ENCODE data around the gene MAP1A.

DNA sequence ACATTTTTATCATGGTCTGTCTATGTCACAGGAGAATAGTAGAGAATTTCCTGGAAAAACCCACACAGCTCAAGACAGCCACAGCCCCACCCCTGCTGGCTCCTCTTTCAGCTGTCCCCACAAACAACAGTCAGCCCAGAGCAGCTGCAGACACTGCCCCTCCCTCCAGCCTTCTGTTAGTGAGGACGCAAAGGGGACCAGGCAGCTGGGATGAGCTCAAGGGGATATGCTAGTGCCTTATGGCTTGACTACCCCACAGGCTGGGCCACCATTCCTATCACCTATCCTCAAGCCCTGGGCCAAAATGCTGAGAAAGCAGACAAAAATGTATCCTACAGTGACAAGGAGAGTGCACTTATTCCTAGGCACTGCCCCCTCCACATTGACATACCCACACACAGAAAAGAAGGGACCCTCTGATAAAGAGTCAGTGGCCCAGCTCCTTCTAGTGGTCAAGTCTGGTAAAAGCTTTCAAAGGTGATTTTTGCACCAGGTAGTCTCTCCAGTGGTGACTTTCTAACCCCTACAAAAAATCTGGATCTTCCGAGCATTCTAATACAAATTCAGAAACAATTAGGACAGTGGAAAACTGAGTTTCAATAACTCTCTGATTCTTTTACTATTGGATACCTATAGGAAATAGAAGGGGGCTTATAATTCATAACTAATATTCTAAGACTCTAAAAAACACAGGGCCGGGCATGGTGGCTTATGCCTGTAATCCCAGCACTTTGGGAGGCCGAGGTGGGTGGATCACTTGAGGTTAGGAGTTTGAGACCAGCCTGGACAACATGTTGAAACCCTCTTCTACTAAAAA, 3.0 kb upstream of the MAP1A start:
- TF ChIP-seq, protein P1, sequence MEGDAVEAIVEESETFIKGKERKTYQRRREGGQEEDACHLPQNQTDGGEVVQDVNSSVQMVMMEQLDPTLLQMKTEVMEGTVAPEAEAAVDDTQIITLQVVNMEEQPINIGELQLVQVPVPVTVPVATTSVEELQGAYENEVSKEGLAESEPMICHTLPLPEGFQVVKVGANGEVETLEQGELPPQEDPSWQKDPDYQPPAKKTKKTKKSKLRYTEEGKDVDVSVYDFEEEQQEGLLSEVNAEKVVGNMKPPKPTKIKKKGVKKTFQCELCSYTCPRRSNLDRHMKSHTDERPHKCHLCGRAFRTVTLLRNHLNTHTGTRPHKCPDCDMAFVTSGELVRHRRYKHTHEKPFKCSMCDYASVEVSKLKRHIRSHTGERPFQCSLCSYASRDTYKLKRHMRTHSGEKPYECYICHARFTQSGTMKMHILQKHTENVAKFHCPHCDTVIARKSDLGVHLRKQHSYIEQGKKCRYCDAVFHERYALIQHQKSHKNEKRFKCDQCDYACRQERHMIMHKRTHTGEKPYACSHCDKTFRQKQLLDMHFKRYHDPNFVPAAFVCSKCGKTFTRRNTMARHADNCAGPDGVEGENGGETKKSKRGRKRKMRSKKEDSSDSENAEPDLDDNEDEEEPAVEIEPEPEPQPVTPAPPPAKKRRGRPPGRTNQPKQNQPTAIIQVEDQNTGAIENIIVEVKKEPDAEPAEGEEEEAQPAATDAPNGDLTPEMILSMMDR (IDR thresholded peaks at IDR 0.05): peak; percentile 79
- TF ChIP-seq EZH2phosphoT487 (IDR thresholded peaks at IDR 0.05) (no peak), EZH2 (IDR thresholded peaks at IDR 0.05) (no peak)

Measured in neural progenitor cell (in vitro differentiated cells).